NCI-H2196 treated with DMSO at 0.1 percent for 48 hours (cell line): ENCODE measurements around the gene TRIO.
A peak's percentile ranks its signal among the peaks of the same experiment; 100 is the strongest.
"Not testable (repeated sequence)": the region's sequence is repeated elsewhere in the genome, so short reads cannot be mapped to it uniquely, and the experiment has no call there.

Experiments used
- DNase-seq: peaks from one replicate; lab custom pipeline; 2025; ENCODE audit not compliant: unreplicated experiment; lab: John Stamatoyannopoulos, UW

Gene TRIO

DNA sequence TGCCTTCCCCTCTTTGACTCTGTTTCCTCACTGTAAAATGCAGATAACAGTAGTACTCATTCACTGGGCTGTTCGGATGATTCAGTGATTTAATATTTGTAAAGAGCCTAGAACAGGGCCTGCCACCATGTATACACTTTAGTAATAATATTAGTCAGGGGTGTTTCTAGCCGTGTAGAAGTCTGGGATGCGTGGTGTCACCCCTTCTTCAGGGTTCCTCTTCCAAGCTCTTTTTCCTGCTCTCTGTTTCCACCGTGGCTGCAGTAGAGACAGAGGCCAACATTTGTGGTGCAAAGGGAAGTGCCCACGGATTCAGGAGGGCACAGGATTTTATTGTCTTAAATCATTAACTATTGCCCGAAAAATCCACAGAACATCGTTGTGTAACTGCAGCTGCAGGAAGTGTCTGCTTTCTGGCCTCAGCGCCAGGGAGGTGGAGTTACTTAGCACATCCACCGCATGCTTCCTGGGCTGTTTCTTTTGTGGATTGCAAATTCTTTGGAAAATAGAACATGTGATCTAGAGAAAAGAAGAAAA, 61.7 kb downstream of the TRIO start:
- peak; percentile 41 for DNase-seq

- DNase-seq, result no peak
Observed at GRCh38 chr5:14206028-14206725, 63.0 kb downstream of the TRIO start.

DNA sequence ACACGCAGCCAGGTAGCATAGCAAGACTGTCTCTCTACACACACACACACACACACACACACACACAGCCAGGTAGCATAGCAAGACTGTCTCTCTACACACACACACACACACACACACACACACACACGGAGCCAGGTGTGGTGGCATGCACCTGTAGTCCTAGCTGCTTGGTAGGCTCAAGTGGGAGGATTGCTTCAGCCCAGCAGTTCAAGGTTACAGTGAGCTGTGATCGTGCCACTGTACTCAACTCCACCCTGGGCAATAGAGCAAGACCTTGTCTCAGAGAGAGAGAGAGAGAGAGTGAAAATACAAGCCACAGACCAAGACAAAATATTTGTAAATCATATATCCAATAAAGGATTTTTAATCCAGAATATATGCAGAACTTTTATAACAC, 64.3 kb downstream of the TRIO start:
- DNase-seq, result not testable (repeated sequence)

- no peak for DNase-seq
Observed at GRCh38 chr5:14208071-14209021, 65.2 kb downstream of the TRIO start.

DNA sequence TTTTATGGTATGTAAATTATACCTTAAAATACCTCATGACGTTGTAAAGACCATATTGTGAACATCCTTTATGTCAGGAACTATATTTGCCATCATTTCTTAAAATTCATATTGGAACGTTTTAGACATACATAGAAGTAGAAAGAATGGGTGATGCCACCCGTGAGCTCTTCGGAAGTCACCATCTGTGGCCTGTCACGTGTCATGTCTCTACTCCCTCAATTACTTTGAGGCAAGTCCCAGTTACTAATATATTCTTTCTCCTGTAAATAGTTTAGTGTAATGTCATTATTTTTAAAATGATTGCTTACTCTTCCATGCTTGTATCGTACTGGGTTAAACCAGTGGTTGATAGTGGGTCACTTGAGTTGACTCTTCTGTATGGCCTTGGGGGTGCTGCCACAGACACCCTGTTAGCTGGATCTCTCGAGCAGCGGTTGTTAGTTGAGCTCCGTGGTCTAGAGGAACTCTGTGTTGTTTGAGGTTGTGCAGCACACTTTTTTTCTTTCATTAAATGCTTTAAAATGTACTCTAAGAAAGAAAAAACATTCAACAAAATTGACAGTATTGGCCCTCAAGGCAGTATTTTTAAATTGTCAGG, 66.2 kb downstream of the TRIO start:
- no peak for DNase-seq

DNA sequence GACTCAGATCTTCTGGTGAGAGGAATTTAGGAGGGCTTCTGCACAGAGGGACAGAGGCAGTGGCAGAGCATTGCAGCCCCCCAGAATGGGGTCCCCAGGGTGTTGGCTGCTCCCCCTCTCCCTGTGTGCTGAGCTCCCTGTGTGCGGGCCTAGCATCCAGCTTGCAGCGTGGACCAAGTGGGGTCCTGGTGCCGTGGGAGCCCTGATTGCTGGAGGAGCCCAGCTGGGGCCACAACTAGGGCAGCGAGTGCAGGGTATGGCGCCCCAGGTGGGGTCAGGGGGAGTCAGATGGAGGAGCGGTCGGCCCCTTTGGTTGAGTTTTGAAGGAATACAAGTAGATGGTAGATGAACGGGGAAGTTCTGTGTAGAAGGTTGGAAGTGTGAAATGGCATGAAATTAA, 66.7 kb downstream of the TRIO start:
- DNase-seq, result no peak

DNA sequence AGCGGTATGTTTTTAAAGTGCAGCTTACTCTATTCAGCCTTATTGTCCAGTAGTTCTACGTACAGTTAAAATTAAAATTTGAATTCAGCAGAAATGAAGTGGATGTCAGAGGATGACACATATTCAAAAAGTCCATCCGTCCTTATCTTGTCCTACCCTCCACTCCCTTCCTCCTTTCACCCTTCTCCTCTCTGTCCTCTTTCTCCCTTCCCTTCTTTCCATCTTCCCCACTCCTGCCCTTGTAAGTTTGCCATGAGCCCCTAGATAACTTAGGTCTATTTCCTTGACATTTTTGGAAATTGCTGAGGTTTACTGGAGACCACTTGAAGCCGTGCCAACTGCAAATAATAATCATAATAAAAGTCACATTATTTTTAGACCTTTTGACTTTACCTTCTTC, 67.6 kb downstream of the TRIO start:
- DNase-seq, result no peak

DNA sequence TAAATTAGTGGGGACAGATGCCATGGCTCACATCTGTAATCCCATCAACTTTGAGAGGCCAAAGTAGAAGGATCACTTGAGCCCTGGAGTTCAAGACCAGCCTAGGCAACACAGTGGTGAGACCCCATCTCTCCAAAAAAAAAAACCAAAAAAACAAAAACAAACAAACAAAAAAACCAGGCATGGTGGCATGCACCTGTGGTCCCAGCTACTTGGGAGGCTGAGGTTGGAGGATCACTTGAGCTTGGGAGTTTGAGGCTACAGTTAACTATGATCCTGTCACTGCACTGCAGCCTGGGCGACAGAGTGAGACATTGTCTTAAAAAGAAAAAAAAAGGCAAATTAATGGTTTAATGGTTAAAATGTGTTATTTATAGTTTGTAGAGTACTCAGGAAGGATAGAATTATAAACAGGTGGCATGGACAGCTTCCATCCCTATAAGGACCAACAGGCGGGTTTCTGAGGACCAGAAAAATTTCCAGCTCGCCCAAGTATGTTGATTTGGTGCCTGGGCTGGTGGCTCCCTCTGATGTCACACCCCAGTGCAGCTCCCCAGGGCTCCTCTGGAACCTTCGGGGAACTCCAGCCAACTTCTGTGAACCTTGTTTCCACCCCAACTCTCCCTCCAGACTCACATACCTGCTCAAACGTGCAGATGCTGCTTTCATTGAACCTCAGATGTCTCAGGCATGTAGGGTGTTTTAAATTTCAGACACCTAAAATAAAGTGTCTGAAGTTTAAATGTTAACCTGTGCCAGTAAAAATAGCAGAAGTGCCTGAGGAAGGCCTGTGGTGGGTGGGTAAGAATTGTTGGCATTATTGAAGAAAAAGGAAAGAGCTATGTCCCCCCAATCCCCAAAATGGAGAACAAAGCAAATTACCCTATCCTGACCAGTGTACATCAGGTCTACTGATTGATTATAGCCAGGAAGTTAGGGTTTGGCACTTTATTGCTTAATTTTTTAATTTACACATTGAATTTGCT, 69.0 kb downstream of the TRIO start:
- no peak for DNase-seq

DNA sequence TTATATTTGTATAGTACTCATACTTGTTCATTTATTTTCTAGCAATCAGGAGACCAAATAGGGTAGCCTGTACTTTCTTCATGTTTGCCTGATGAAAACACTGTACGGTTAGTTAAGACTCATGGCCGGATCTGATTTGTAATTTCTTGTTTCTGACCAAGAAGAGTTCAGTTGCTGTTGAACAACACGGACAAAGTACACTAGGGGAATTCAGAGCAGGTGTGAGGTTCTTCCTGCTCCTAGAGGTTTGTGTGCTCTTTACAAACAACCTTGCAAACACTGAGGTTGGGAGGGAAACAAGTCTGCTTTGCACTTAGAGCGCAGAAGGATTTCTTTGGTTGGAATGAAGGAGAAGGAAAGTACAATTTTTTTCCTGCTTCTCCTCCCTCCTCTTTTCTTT, 69.7 kb downstream of the TRIO start:
- no peak for DNase-seq

DNA sequence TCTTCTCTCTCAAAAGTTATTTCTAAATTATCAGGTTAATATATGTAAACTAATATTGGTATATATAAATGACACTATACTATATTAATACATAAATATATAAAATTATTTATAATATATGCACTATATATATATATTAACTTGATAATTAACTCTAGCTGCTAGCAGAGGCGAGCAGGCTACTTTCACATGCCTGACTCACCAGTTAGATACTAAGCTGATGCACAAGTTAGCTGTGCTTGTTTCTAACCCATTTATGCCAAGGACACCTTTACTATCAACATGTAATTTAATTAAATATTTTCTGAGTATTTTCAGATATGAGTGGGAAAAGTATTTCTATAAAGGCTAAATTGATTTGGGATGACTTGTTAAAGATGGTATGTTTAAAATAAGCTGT, 70.1 kb downstream of the TRIO start:
- DNase-seq, result no peak

DNA sequence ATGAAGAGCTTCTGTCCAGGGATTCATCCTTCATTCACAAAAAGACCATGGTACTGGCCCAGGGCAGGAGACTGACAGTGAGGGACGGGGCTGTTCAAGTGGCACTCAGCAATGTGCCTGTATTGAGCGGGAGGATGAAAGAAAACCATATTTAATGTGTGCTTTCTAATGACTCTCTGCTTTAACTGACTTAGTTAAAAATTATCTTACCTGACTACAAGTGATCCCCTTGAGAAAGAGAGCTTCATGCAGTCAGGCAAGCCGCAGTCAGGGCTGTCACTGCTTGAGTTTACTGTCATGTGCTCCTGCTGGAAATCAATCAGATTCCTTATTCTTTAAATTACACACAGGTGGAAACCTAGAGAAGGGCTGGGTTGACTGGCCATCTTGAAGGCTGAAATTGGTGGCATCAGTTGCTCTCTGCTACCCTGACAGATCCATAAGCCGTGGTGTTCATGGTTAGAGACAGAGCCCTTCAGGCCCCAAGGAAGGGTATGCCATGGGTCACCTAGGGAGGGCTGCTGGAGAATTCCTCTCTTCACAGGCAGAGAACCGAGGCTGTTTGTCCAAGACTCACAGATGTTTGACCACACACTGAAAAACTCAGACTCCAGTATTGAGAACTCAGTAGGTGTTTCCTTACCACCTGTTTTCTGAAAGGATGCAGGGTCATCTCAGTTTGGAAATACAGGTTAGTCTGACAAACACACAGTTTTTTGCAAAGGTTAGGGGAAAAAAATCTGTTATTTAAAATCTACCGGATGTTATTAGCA, 70.9 kb downstream of the TRIO start:
- no peak for DNase-seq

DNA sequence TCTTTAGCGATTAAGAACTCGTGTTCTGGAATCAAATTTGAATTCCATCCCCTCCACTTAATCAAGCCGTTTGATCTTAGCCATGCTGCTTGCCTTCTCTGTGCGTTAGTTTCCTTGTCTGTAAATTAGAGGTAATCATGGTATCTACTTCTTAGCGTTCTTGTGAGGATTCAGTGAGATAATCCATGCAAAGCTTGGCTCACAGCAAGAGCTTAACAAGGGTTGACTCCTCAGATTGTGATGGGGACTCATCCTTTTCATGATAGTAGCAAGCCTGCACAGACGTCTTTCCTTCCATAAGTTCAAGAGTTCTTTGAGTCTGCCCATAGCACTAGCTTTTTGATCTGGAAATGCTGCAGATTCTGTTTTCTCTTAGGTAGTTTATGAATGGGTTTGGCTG, 72.8 kb downstream of the TRIO start:
- DNase-seq, result no peak

- no peak for DNase-seq
Observed at GRCh38 chr5:14216372-14216771, 73.2 kb downstream of the TRIO start.

GRCh38 chr5:14216902-14217301, 73.8 kb downstream of the TRIO start:
- DNase-seq, result no peak

GRCh38 chr5:14217587-14217986, 74.4 kb downstream of the TRIO start:
- no peak for DNase-seq

- DNase-seq, result no peak
Observed at GRCh38 chr5:14218011-14218410, 74.9 kb downstream of the TRIO start.

- DNase-seq, result no peak
Observed at GRCh38 chr5:14218480-14218879, 75.3 kb downstream of the TRIO start.

- no peak for DNase-seq
Observed at GRCh38 chr5:14218897-14219573, 75.9 kb downstream of the TRIO start.
